Keratinocyte (primary cell): Measurements from ENCODE around the gene CTTNBP2NL. TPM values are rescaled to one million over a fixed set of nuclear protein-coding genes. Genes with fewer than 3 reads are reported as not detected.

Source experiments
- DNase-seq: peaks from one replicate; pipeline ENCODE4 v3.0.0-alpha.2; 2011; ENCODE audit warnings: low read depth, missing footprints, low spot score
- FAIRE-seq: peaks from 2 replicates; lab custom pipeline; 2011; peaks lifted over from hg19 to GRCh38; lab: Jason Lieb, UNC
- H2AFZ ChIP-seq: 2 replicates; pipeline ENCODE4 v1.6.0; 2012; ENCODE audit warnings: low read length, control low read depth, inconsistent platforms; ENCODE audit not compliant: control insufficient read depth
- H3K27ac ChIP-seq: 2 replicates; pipeline ENCODE4 v1.5.1; 2011; ENCODE audit warnings: low read length; ENCODE audit not compliant: control insufficient read depth, insufficient read depth
- H3K27me3 ChIP-seq: 3 replicates; pipeline ENCODE4 v1.6.0; 2011; ENCODE audit warnings: low read length; ENCODE audit not compliant: control insufficient read depth, insufficient read depth; ENCODE audit errors: extremely low read depth
- H3K36me3 ChIP-seq, 2 experiments: 2 replicates in 1 of 2; 3 replicates in 1 of 2; pipeline ENCODE4 v1.5.1; 2011; ENCODE audit warnings: low read length in 2 of 2, mild to moderate bottlenecking in 1 of 2; ENCODE audit not compliant: control insufficient read depth in 2 of 2, insufficient read depth in 2 of 2; ENCODE audit errors: extremely low read depth in 1 of 2
- H3K4me1 ChIP-seq: 3 replicates; pipeline ENCODE4 v1.5.1; 2011; ENCODE audit warnings: low read length; ENCODE audit not compliant: control insufficient read depth, insufficient read depth; ENCODE audit errors: extremely low read depth
- H3K4me2 ChIP-seq: 3 replicates; pipeline ENCODE4 v1.6.0; 2011; ENCODE audit warnings: low read depth, low read length; ENCODE audit not compliant: control insufficient read depth, insufficient read depth; ENCODE audit errors: extremely low read depth
- H3K4me3 ChIP-seq, 3 experiments: fragments of 200-600 bp in 1 of 3; sonication (generic) in 1 of 3; 2 replicates in 2 of 3; 3 replicates in 1 of 3; pipeline ENCODE4 v1.5.1; 2011 to 2016; ENCODE audit warnings: low read length in 3 of 3, mild to moderate bottlenecking in 3 of 3, control low read depth in 2 of 3, inconsistent platforms in 1 of 3, low read depth in 1 of 3, mixed read lengths in 1 of 3, mixed run types in 1 of 3, moderate library complexity in 1 of 3; ENCODE audit not compliant: control insufficient read depth in 2 of 3, insufficient read depth in 2 of 3; ENCODE audit errors: extremely low read depth in 1 of 3
- H3K79me2 ChIP-seq: 2 replicates; pipeline ENCODE4 v1.6.0; 2012; ENCODE audit warnings: low read length; ENCODE audit not compliant: control insufficient read depth, insufficient read depth
- H3K9ac ChIP-seq: 3 replicates; pipeline ENCODE4 v1.6.0; 2011; ENCODE audit warnings: low read length; ENCODE audit not compliant: control insufficient read depth, insufficient read depth; ENCODE audit errors: extremely low read depth
- H3K9me1 ChIP-seq: 3 replicates; pipeline ENCODE4 v1.6.0; 2011; ENCODE audit warnings: low read length; ENCODE audit not compliant: control insufficient read depth, insufficient read depth; ENCODE audit errors: extremely low read depth
- H3K9me3 ChIP-seq: 2 replicates; pipeline ENCODE4 v1.5.1; 2012; ENCODE audit warnings: low read depth, low read length; ENCODE audit not compliant: control insufficient read depth
- H4K20me1 ChIP-seq: 3 replicates; pipeline ENCODE4 v1.6.0; 2011; ENCODE audit warnings: low read length; ENCODE audit not compliant: control insufficient read depth, insufficient read depth; ENCODE audit errors: extremely low read depth
- EZH2 ChIP-seq: IDR thresholded peaks from one replicate; pipeline ENCODE4 v1.6.1; 2012; ENCODE audit warnings: inconsistent platforms, mild to moderate bottlenecking, low read length, moderate library complexity
- dilution Hi-C: fragments of 300-500 bp; cut with MboI; formaldehyde crosslinking; loops from one replicate; pipeline ENCODE4 v1.7.0; 2020; ENCODE audit warnings: low sequenced_read_pairs; ENCODE audit not compliant: extremely low pct_ligation_motif_present
- polyA plus RNA-seq, 5 experiments: library from polyadenylated mRNA; depleted of rRNA in 3 of 5; stranded (reverse) in 3 of 5; stranded (forward) in 1 of 5; unstranded in 1 of 5; fragments of >200 nt; gene quantifications; 1 replicate in 1 of 5; 2 replicates in 3 of 5; 3 replicates in 1 of 5; pipeline versions ENCODE4 v1.2.1 to v1.2.3, GENCODE V29; 2011 to 2012; ENCODE audit warnings: missing spikeins in 2 of 5, low read depth in 1 of 5, low replicate concordance in 1 of 5
- TF ChIP-seq, protein P1 (sequence below), 3 experiments: IDR thresholded peaks in 1 of 3; conservative IDR thresholded peaks in 1 of 3; optimal IDR thresholded peaks in 1 of 3; 2 replicates in 2 of 3; 3 replicates in 1 of 3; pipeline versions ENCODE3 to v1.5.1; 2011; ENCODE audit warnings: low read length in 3 of 3, mild to moderate bottlenecking in 3 of 3, moderate library complexity in 2 of 3, control low read depth in 1 of 3, inconsistent platforms in 1 of 3; ENCODE audit not compliant: insufficient read depth in 2 of 3; ENCODE audit errors: extremely low read depth in 1 of 3

The CTTNBP2NL gene
- polyA plus RNA-seq, 1 donor (not counting 4 experiments of a cell fraction or from before 2014, with no cell fraction given), result 19.1 TPM

DNA sequence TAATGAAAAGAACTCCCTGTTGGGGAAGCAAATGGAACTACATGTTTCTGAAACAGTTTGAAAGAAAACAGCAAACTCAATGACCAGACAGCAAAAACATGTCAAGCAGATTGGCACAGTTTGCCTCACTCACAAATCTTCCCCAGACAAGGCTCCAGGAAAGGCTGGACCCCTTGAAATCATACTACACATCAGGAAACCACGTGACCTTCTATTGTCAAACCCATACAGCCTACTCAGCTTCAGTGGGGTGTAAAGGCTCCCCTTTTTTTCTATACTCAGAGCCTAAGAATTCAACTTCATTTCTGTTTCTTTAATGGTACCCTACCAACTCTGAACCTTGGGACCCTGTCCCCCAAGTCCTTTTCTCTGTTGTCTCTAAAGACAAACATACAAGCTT is 15.7 kb upstream of the CTTNBP2NL start:
- Histone ChIP-seq H3K79me2 (no peaks in the 10 kb centered on the region), H3K27ac (no peak overlapping the region), H3K4me2 (no peak overlapping the region), H4K20me1 (no peaks in the 10 kb centered on the region), H3K9me3 (no peaks in the 10 kb centered on the region), H3K4me3 (no peak overlapping the region), H2AFZ (no peak overlapping the region), H3K9ac (no peak overlapping the region), H3K27me3 (peaks cover 18% of the 10 kb centered on the region), H3K36me3 (no peaks in the 10 kb centered on the region), H3K4me1 (no peaks in the 10 kb centered on the region), H3K9me1 (no peaks in the 10 kb centered on the region)
- DNase-seq (no peak), FAIRE-seq (no peak)
- no peak for TF ChIP-seq EZH2
- TF ChIP-seq, protein P1, sequence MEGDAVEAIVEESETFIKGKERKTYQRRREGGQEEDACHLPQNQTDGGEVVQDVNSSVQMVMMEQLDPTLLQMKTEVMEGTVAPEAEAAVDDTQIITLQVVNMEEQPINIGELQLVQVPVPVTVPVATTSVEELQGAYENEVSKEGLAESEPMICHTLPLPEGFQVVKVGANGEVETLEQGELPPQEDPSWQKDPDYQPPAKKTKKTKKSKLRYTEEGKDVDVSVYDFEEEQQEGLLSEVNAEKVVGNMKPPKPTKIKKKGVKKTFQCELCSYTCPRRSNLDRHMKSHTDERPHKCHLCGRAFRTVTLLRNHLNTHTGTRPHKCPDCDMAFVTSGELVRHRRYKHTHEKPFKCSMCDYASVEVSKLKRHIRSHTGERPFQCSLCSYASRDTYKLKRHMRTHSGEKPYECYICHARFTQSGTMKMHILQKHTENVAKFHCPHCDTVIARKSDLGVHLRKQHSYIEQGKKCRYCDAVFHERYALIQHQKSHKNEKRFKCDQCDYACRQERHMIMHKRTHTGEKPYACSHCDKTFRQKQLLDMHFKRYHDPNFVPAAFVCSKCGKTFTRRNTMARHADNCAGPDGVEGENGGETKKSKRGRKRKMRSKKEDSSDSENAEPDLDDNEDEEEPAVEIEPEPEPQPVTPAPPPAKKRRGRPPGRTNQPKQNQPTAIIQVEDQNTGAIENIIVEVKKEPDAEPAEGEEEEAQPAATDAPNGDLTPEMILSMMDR (optimal IDR thresholded peaks at IDR 0.05 in 1 of 3, IDR thresholded peaks at IDR 0.05 in 1 of 3, conservative IDR thresholded peaks at IDR 0.05 in 1 of 3; ENCODE audit: extremely low read depth in 1 of 3, insufficient read depth in 2 of 3, low read length in 3 of 3), result no peak
- dilution Hi-C loops, result no loop called here

DNA sequence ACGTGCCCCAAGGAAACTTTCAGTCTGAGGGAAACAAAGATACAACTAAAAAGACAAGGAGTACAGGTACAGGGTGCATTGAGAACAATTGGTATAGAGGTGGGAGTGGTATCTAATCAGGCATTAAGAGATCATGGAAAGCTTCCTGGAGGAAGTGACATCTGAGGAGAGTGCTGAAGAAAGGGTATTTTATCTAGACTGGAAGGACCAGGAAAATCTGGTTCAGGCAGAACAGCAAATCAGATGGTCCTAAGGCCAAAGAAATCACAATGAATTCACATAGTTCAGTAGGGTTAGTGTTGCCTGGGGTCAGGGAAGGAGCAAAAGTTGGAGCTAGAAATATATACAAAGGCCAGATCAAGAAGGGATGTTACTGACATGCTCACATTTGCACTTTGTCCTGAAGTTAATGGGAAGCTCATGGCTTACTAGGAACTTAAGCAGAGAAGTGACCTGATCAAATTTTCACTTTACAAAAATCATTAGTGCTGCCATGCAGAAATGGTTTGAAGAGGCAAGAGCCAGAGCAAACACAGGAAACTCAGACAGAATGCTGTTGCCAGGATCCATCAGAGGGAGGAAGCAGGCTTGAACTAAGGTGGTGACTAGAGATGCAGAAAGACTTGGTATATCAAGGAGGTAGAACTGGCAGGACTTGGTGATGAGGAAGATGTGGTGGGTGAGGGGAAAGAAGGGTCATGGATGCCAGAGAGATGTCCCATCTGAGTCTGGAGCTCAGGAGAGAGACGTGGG is 14.5 kb upstream of the CTTNBP2NL start:
- no peaks in the 10 kb centered on the region for H4K20me1 ChIP-seq
- no peaks in the 10 kb centered on the region for H3K36me3 ChIP-seq
- no peaks in the 10 kb centered on the region for H3K9me3 ChIP-seq
- DNase-seq (no peak), FAIRE-seq (no peak)
- H3K27ac ChIP-seq, result no peak overlapping the region
- no peak overlapping the region for H3K4me3 ChIP-seq
- H3K27me3 ChIP-seq, result peaks cover 18% of the 10 kb centered on the region
- H3K4me1 ChIP-seq, result no peaks in the 10 kb centered on the region
- H3K9ac ChIP-seq, result no peak overlapping the region
- TF ChIP-seq, protein P1 (optimal IDR thresholded peaks at IDR 0.05 in 1 of 3, IDR thresholded peaks at IDR 0.05 in 1 of 3, conservative IDR thresholded peaks at IDR 0.05 in 1 of 3; ENCODE audit: extremely low read depth in 1 of 3, insufficient read depth in 2 of 3, low read length in 3 of 3), result no peak
- no peak for TF ChIP-seq EZH2
- H3K9me1 ChIP-seq, result no peaks in the 10 kb centered on the region
- dilution Hi-C loops, result no loop called here
- H3K4me2 ChIP-seq, result no peak overlapping the region
- no peaks in the 10 kb centered on the region for H3K79me2 ChIP-seq
- H2AFZ ChIP-seq, result no peak overlapping the region
